GM19043 (cell line): ENCODE data around the gene RDH5.
A peak's percentile ranks its signal among the peaks of the same experiment; 100 is the strongest.

Source experiments
- ATAC-seq: cut with Tn5 transposase; IDR thresholded peaks from one replicate; pipeline ENCODE4 v1.9.1; 2021; ENCODE audit warnings: low read depth; ENCODE audit not compliant: unreplicated experiment

RDH5 gene

GRCh38 chr12:55695349-55695748, 24.8 kb upstream of the RDH5 start:
- ATAC-seq: no peak

DNA sequence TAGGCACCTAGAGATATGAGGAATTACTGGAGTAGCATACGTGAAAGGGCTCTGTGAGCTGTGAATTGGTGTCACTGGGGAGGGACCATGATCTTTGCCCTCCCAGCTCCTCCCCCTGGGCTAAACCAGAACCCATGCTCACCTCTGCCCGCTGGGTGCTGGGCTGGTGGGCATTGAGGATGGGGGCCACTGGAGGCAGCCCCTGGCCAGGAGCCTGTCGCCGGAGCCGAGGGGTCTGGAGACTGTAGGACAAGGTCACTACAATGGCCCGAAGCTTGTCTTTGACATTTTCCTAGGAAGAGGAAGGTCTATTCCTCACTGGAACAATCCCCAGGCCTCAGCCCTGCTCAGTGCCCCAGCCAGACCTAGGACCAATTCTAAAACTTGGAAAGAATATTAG, 24.1 kb upstream of the RDH5 start:
- ATAC-seq: no peak

DNA sequence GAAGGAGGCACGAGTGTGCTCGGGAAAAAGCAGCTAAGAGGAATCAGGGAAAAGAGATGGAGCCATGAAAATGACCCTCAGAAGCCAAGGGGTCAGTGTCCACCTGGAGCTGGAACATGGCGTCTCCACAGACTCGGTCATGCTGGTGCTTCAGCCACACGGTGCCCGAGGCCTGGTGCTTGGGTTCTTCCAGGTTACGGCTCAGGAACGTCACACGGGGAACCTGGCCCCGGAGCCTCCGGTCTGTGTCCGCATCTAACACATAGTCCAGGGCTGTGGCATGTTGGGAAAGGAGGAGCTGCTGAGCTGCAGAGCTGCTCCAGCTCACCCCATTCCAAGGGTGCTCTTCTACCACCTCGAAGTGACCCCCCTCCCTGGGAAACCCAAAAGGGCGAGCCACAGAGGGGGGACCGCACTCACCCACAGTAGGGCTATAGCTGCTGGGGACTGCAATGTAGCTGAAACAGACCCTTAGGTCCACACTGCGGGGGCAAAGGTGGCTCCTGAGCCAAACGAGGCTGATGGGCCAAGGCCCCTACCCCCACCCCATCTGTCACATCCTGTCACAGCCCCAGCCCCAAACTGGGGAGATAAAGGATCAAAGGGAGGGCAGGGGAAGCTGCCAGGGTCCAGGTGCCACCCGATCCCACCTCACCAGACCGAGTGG, 23.3 kb upstream of the RDH5 start:
- ATAC-seq: no peak

GRCh38 chr12:55697686-55698085, 22.5 kb upstream of the RDH5 start:
- ATAC-seq: no peak

DNA sequence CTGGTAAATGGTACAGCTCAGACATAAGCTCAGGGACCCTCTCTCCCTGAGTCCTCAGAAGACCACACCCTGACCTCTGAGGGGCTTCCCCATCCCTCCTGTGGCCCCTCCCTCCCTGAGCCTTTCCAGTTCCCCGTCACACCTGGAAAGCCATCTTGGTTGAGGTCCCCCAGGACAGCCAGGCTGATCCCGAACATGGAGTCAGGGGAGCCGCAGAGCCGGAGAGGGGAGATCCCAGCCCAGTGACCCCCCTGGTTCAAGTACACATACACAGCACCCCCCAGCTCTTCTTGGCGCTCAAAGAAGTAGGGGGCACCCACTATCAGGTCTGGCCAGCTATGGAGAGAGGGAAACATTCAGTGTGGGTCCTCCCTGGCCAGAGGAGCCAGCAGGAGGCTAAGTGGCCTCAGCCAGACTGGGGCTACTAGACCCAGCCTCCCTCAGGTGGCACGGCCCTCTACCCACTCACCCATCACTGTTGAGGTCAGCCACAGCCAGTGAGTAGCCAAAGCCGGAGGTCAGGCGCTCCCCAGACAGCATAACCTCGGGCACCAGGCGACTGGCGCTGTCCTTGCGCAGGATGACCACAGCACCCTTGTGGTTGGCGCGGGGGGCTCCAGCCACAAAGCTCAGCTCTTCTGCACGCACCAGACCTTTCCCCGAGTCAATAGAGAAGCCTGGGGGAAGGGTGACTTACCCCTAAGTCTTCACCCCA, 21.8 kb upstream of the RDH5 start:
- no peak for ATAC-seq

DNA sequence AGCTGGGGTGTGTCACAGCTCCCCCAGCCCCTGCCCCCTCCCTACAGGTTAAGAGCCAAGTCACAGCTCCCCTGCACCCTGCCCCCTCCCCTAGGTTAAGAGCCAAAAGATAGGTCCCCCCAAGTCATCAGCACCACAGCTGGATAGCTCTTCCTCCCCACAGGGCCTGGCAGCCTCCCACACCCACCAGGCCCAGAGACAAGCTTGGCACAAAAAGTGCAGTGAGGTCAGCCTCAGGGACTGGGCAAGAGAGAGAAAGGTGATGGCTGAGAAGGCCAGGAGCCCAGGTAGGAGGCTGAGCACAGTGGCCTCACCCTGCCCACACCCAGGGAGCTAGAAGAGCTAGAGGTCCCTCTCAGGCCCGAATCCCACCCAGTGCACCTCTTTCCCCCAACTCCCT, 21.2 kb upstream of the RDH5 start:
- no peak for ATAC-seq

DNA sequence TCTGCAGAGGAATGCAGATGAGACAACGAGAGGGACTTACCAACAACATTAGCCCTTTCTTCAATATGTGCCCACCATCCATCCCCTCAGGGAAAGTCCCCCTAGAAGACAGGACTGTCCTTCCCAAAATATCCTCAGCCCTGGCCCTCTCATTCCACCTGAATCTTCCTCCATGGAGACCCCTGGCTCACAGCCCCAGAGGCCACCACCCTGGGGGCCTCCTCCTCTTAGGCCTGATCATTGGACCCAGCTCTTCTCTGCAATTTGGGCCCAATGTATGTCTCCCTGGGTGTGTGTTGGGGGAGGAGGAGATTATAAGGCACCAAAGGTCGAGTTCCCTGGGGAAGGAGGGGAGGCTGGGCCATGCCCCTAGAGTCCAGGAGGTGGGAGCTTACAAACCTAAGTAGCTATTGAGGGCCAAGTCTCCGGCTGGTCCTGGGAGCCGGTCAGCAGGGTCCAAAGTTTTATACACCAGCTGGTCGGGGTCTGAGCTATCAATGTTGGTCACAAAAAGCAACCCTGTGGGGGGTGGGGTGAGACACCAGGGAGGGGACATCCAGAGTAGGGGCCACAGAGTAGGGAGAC, 20.6 kb upstream of the RDH5 start:
- ATAC-seq: no peak

- no peak for ATAC-seq
Measured at GRCh38 chr12:55700255-55701018, 19.8 kb upstream of the RDH5 start.

- no peak for ATAC-seq
Measured at GRCh38 chr12:55702861-55703260, 17.3 kb upstream of the RDH5 start.

DNA sequence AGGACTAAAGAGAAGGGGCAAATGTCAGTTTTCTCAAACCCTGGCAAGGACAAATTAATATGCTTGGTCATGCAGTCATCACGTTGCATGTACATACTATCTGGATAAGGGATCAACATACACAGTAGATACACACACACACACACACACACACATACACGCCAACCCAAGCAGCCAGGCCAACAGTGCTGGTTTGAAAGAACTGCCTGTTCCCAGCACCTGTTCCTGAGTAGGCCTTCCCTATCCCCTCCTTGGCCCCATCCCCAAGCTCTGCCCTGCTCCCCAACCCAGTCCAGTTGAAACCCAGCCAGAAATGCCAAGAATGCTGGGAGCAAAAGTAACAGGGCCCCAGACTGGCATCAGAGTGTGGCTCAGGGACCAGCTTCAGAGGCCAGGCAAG, 16.9 kb upstream of the RDH5 start:
- ATAC-seq: no peak

GRCh38 chr12:55703901-55704761, 16.1 kb upstream of the RDH5 start:
- ATAC-seq: no peak

DNA sequence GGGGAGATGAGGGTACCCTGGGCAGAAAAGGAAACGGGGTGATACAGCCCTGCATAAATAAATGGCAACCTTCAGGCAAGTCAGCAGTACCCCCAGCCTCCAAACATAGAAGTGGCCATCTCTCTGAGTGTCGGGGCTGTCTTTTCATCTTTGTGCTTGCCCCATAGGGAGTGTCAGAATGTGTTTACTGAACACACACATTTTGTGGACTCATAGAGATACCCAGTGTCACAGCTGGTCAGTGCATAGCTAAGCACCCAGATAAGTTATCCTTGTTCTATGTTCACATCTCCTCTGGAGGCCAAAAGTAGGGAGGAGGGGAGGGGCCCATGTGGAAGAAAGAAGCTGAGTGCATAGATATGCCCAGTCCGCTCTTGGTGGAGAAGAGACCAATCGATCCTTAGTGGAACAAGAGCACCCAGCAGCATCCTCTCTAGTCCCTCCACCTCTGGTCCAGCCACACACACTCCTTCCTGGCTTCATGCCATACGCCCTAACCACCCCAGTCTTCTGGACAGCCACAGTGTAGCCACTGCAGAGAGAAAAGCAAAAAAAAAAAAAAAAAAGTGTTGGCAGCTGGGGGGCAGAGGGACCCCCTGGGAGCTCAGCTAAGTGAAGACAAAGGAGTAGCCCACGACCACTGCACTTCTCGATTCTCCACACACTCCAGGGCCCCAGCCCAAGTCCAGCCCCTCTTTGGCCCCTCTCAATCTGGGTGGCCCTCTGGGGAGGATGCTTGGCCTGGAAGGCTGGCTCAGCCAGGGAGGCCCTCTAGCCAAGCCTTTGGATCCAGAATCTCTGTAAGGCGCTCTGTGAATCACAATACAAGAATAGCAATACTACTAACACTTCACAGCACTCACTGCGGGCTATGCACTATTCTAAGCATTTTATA, 15.1 kb upstream of the RDH5 start:
- no peak for ATAC-seq

DNA sequence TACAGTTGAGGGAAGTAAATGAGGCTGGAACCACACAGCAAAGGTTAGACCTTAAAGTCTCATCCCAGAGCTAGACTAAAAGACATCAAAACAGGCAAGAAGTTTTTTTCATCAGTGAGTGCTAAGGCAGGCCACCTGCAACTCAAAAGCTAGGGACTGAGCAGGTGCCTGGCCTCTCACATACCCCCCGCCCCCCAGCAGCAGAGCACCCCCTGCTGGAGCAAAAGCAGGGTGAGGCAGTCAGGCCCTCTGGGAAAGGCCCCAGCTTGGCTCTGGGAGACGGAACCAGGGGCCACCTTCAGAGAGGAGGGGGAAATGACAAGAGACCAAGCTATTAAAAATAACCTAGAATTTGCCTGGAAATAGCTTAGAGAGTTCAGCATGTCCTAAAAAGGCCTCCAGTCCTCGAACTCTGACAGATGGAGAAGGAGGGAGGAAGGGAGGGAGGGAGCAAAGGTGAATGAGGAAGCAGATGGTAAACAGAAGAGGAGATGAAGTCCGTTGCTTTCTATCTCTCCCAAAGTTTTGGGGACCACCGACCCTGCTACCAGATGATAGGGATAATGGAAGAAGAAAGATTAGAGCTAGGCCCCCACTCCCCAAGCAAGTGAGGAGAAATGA, 14.3 kb upstream of the RDH5 start:
- ATAC-seq: no peak

- ATAC-seq: no peak
Measured at GRCh38 chr12:55706568-55707218, 13.5 kb upstream of the RDH5 start.

DNA sequence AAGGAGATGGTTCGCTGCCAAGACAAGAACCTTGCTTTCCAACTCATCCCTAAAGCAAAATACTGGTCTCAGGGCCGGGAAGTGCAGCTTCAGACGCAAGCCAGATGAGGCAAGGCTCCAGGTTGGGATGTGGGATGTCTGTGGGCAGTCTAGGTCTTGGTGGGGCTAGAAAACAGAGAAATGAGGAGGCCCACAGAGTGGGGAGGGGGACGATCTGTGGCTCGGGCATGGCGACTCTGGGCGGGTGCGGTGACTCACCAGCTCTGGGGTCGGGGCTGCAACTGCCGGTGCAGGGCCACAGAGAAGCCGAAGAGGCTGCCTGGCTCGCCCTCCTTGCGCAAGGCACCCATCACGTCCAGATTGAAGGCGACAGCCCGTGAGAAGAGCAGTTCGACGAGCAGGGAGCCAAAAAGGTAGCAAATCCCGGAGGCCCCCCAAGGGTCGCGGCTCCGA, 12.9 kb upstream of the RDH5 start:
- no peak for ATAC-seq

- ATAC-seq: peak; percentile 58
Measured at GRCh38 chr12:55707841-55708694, 12.1 kb upstream of the RDH5 start, which contains the start of gene ITGA7. Gene ITGA7 (minus strand): TSS chr12:55707904. CDS start chr12:55707682, 222 bp downstream.

DNA sequence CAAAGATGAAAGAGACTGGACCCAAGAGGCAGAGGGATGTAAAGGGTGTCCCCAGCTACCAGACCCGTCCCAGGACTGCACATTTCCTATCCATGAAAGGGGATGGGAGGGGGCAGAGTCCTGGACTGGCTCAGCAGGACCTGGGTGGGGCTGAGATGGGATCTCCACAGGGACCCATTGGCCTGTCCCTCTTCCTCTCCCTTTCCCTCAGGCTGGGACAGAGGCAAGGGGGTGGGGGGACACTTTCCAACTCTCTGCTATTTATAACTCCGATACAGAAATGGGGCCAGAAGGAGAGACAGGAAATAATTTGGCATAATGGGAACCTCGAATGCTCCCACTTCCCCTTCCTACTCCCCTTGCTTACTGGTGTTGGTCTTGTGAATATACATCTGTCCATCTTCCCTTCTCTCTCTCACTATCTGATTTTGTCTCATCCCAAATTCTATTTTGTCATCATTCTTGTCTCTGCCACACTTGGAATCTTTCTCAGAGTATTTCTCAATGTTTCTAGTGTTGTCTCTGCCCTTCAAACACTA, 11.4 kb upstream of the RDH5 start:
- ATAC-seq: no peak
